Stimulated activated CD8-positive, alpha-beta memory T cell treated with anti-CD3 and anti-CD28 coated beads, Interleukin-15, amount 100 ng/mL, for 4 hours (primary cell): ENCODE data around the gene SPATA46.

Source experiments
- DNase-seq, 2 donors: peaks; one replicate each; pipeline ENCODE4 v3.0.0-alpha.2; 2020; ENCODE audit warnings: low read depth in 2 of 2

SPATA46 gene

GRCh38 chr1:162391790-162392563 is 15.3 kb upstream of the SPATA46 start:
- DNase-seq: no peak

DNA sequence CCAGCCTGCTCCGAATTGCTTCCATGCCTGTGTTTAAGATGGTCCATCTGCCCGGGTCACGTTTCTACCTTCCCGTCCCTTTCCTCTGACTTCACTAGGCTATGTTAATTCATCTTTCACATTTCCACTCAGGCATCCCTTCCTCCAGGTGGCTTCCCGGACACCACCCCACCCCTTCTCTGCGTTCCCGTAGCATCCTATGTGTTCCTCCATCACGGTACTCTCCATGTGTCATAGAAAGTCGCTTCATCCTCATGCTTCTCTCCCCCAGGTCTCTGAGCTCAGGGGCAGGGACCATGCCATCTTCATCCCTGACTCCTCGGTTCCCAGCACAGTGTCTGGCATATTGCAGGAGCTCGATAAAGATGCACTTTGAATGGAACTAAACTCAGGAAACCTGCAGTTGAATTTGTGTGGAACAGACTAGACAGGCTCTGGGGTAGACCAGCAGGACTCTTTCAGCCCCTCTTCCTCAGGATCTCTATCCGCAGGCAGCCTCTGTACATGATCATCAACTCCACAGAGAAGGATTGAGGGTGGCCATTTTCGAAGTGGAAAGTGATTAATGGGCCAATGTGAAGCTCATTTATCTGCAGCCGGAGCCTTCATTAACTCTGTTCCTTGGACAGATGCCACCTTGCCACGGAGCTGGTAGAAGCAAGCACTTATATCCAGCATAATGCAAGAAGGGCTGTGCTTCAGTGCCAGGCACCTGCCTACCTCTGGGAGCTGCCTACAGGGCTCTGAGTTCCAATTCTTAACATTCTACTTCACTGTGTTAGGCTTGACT is 13.9 kb upstream of the SPATA46 start:
- no peak for DNase-seq

GRCh38 chr1:162389971-162390370 is 13.3 kb upstream of the SPATA46 start:
- DNase-seq: no peak

- DNase-seq: no peak
Observed at GRCh38 chr1:162389021-162389818, 12.6 kb upstream of the SPATA46 start.

DNA sequence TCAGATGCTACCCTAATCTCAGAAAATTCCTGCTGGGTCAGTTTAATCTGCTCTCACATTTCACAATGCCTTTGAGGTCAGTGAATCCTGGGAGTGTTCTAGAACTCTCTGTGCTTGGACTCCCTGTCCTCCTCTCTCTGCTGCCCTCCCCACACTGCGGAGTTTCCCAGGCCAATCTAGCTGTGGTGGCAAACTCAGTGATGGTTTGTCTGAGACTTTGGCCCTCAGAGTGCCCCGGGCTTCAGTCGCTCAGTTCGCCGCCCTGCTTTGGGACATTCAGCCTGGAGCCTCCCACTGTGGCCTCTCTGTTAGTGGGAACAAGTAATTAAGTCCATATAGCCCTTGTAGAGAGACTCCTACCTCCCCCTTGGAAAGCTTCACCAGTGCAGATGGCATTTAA is 12.0 kb upstream of the SPATA46 start:
- DNase-seq: no peak

DNA sequence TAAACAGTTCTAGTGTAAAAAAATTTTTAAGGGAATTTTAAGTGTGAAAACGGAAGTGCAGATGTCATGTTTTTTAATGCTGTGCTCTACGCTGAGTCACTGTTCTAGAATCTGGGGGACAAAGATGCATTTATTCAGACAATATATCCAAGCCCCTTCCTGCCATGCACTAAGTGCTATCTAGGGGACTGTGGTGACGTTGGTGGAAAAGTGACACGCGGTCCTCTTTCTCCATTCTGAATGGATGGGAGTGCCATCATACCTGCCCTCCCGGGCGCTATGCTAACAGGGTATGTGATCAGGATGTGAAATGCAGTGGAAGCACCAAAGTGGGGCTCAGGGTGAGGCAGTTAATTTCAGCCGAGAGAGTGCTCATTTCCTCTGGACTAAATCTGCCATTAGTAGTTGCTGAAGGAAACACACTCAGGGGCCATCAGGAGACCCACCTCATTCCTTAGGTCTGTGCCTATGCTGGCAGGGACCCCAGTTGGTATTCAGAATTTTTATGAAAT is 11.5 kb upstream of the SPATA46 start:
- no peak for DNase-seq

DNA sequence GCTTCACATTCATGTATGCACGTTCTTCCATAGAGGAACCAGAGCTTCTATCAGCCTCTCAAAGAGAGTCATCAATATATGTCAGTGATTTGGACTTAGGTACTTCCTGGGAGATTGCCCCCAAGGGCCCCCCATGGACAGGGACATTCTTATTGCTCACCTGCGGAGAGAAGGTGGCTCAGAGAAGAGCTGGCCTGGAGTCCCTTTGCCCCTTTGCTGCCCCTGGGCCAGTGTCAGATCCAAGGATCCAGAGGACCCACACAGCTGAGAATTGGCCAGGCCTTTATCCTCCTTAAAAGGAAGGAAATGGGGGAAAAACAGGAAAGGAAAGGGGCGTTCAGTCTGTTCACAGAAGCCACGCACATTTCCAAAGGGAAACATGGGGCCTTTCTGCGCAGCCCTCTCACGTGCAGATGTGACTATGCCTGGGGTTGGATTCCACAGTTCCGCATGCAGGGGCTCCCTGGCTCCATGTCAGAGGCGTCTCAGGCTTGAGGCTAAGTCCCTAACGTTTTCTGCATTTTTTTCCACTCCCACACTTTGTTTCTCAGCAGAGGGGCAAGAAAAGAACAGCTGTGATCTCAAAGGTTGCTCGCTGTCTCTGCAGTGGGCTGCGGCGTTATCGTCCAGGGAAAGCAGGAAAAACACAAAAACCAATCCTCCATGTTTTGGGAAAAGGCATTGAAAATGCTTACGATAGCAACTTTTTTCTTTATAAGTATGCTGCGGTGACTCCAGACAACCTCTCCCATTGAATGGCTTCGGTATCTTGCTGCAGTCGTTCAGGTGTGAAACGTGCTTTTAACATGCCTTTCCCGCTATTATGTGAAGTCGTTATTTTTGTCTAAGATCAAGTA is 10.8 kb upstream of the SPATA46 start:
- no peak for DNase-seq

GRCh38 chr1:162386292-162387225 is 9.9 kb upstream of the SPATA46 start:
- no peak for DNase-seq

DNA sequence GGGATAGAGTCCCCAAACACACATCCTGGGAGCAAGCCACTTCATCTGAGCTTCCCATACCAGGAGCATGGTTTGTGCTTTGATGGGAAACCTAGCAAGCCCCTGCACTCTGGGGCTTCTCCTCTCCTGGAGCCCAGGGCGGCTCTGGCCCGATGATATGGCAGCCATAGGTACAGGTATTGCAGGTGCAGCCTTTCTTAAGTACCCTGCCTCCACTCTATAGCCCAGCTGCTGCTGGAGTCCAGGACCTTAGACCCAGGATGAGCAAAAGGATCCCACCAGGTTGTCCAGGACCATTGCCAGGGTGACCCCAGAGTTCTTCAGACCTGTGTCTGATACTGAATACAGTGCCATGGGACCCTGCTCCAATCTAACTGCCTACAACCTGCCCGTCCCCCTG is 9.0 kb upstream of the SPATA46 start:
- DNase-seq: no peak

DNA sequence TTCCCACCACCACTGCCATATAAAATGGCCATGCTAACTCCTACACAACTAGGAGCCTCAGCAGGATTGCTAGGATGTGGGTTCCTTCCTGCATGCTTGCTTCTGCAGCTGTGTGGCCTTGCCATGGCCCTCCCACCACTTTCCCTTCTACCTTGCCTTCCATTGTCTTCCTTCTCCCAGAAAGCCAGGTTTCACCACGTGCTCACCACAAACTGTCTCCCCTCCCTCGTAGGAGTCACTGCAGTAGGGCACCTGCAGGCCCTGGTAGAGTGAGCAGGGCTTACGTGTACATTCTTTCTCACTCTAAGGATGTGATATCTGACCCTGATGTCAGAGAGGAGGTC is 8.6 kb upstream of the SPATA46 start:
- no peak for DNase-seq

GRCh38 chr1:162384601-162385279 is 8.1 kb upstream of the SPATA46 start:
- DNase-seq: no peak

DNA sequence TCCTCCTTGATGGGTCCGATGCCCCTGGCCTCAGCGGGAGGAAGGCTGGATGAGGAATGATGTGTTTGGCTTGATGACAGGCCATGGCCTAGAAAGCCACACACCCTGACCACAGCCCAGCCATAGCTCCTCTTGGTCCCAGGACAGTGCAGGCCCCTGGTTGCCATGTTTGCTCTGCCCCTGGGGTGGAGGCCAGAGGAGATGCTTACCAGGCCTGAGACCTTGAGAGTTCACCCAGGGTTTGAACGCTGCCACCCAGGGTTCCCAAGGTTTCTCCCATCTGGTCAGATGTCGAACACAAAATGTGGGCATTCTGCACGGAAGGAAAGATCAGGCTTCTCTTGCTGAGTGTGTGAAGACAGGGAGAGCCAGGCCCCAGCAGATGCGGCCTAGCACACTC is 7.5 kb upstream of the SPATA46 start:
- no peak for DNase-seq

- no peak for DNase-seq
Observed at GRCh38 chr1:162383516-162383915, 6.9 kb upstream of the SPATA46 start.

- no peak for DNase-seq
Observed at GRCh38 chr1:162383091-162383490, 6.4 kb upstream of the SPATA46 start.

DNA sequence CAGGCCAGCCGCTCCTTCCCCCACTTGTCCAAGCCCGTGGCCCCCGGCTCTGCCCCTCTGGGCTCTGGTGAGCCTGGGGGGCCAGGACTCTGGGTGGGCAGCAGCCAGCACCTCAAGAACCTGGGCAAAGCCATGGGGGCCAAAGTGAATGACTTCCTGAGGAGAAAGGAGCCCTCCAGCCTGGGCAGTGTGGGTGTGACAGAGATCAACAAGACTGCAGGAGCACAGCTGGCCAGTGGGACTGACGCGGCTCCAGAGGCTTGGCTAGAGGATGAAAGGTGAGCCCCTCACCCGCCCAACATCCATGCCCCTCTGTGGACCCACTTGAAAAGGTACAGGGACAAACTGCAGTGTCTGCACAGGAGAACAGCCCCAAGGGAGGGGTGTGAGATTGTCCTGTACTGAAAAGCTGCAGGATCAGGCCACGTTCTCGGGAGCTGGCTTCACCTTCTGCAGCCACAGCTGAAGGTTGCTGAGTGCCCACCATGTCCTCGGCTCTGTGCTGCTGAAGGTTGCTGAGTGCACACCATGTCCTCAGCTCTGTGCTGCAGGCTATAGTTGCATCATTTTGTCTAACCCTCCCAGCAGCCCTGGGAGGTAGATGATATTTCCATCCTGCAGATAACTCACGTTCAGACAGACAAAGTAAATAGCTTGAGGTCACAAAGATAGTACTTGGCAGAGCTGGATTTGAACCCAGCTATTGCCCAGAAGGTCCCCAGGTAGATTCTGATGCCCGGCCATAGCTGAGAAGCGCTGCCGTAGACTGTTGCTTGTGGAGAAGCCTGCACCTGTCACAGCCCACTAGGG is 5.5 kb upstream of the SPATA46 start:
- DNase-seq: no peak

GRCh38 chr1:162381383-162381782 is 4.7 kb upstream of the SPATA46 start, which contains the start of gene C1orf226:
TSS of gene C1orf226 (plus strand) at chr1:162381728. CDS start at chr1:162381902, 174 bp downstream.
- DNase-seq: no peak

DNA sequence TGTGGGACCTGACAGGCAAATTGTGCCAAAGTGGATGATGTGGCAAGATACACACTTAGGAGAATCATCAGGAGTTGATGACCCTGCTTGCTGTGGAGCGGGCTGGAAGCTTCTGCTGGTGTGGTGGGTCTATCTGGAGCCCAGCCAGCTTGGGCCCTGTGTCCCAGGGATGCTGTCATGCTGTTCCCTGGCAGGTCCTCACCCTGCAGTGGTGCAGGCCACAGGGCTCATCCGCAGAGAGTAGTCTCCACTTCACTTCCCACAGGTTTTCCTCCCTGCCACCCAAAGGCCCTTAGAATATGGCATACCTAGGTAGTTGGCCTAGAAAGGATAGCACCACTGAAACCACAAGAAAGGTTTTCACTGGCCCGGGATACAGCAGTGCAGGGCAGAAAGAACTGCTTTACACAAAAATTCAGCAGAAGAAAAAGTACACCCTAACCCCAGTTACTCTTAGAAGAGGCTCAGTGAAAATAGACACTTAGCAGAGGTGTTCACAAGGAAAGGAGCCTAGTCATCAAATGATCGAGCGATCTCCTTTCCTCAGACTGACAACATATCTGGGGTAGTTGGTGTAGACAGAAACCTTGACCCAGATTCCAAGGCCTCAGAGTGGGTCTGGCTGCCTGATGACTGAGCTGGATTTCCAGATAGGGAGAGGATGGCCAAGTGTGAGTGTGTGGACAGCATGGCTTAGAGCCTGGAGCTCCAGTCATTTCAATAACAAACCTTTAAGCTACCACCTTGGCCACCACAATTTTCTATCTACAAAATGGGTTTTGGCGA is 3.6 kb upstream of the SPATA46 start:
- no peak for DNase-seq

- no peak for DNase-seq
Observed at GRCh38 chr1:162375463-162375862, 1.2 kb downstream of the SPATA46 start.
